Caki2 (cell line): ENCODE measurements around the gene AHDC1. TPM values are rescaled to one million over a fixed set of nuclear protein-coding genes. Genes with fewer than 3 reads are reported as not detected.
"Not testable (repeated sequence)": the region's sequence is repeated elsewhere in the genome, so short reads cannot be mapped to it uniquely, and the experiment has no call there.

Experiments used
- DNase-seq: peaks from one replicate; pipeline ENCODE4 v3.0.0-alpha.2; 2015; ENCODE audit warnings: low read depth
- in situ Hi-C: cut with HindIII; loops from 2 replicates; pipeline ENCODE4 v1.10.0; 2016; ENCODE audit warnings: low sequenced_read_pairs, low pct_unique_long_range_greater_than_20kb, mixed read lengths
- total RNA-seq: library from RNA; depleted of rRNA; stranded (reverse); fragments of >200 nt; shearing (Covaris generic); gene quantifications from 2 replicates; pipeline ENCODE4 v1.2.3, GENCODE V29; 2014; ENCODE audit warnings: low replicate concordance

Gene AHDC1
- total RNA-seq, 1 experiment from 2014 or later = 0.41 TPM

DNA sequence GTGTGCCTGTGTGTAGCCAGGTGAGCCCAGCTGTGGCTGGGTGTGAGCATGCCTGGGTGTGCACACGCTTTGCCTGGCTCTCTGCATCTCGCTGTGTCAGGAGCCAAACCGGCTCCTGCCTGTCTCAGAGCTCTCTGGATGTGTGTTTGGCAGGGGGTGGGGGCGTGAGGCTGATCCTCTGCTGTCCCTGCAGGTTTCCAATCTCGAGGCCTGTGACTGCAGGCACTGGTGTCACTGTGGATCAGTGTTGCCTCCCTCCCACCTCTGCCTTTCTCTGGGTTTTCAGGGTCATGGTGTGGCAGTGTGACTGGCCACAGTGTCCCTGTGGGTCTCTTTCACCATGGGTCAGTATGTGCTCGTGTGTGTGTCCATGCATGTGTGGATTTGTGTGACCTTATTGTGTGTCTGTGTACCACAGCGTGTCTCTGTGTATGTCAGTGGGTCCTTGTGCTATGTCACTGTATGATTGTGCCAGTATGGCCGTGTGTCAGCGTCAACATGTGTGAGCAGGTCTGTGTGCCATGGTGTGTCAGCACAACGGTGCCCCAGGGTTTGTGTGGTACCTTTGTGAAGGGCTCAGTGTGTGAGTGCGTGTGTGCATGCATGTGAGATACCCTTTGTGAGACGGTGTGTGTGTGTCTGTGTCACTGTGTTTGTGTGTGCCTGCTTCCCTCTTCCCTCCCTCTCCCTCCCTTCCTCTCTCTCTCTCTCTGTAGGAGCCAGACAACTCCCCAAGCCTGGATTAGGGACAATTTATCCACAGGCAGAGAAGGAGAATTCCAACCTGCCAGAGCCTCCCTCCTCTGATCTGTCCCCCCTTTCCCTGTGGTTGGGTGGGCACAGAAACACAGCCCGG lies 43.4 kb downstream of the AHDC1 start:
- in situ Hi-C loops = no loop called here
- no peak for DNase-seq

GRCh38 chr1:27559466-27560030 lies 44.4 kb downstream of the AHDC1 start:
- in situ Hi-C loops = no loop called here
- no peak for DNase-seq

DNA sequence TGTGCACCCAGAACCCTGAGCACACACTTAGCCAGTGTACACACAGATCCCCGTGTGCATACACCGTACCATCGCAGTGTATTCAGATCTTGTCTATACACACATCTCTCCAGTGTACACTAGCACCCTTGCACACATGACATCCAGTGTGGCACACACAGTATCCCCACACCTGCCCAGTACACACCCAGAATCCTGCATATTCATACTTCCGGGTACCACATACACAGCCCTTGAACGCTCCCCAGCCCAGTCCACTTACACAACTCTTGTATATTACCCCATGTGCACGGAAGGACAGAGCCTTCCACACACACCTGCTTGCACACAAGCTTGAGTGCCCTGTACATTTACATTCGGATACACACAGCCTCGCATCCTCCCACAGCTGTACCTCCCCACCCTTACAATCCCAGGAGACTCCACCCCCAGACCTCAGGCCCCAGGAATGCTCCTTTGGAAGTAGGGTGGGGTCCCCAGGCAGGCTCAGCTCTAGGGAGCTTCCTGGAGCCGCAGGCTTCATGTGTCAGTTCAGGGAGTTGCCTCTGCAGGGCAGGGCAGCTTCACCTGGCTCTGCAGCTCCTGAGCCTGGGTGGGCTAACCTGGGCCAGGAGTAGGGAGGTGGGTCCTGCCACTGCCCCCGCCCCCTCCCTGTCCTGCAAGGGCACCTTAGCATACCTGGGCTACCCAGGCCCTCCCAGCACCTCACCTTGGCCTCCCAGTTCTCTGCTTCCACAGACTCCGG lies 46.2 kb downstream of the AHDC1 start:
- in situ Hi-C loops = no loop called here
- peak; percentile 70 for DNase-seq

DNA sequence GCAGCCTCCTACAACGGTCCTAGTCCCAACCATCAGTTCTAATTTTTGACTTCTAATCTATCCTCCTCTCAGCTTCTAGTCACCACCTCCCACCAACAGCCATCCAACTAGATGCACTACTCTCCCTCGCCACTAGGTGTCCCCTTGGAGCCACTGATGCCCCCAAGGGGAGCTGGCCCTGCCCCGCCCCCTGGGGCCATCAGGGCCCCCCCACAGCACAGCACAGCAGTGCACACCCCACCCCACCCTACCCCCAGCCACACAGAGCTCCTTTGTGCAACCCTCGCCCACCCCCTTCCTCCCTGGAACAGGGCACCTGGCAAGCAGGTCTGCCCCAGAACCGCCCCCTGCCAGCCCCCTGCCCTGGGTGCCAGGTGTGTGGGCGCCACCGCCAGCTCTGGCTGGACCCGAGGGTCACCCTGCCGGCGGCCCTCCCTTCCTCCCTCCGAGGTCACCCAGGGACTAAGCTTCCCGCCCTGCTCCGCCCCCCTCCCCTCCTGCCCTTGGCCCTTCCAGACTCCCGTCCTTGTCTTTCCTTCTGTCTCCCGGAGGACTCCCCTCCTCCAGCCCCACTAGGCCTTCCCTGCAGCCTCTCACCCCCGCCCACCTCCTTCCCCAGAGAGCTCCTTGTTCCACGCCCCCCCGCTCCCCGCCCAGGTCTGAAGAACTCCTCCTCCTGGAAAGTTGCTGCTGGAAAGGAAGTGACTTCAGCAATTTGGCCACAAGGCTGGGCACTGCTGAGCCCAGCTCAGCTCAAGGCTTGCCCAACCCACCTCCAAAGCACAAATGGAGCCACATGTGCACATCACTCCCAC lies 47.0 kb downstream of the AHDC1 start:
- peak; percentile 89 for DNase-seq
- in situ Hi-C loops = no loop called here

GRCh38 chr1:27556435-27556780 lies 47.5 kb downstream of the AHDC1 start:
- in situ Hi-C loops = no loop called here
- DNase-seq = no peak

- no peak for DNase-seq
- in situ Hi-C loops = no loop called here
Measured at GRCh38 chr1:27555700-27556424, 48.1 kb downstream of the AHDC1 start.

DNA sequence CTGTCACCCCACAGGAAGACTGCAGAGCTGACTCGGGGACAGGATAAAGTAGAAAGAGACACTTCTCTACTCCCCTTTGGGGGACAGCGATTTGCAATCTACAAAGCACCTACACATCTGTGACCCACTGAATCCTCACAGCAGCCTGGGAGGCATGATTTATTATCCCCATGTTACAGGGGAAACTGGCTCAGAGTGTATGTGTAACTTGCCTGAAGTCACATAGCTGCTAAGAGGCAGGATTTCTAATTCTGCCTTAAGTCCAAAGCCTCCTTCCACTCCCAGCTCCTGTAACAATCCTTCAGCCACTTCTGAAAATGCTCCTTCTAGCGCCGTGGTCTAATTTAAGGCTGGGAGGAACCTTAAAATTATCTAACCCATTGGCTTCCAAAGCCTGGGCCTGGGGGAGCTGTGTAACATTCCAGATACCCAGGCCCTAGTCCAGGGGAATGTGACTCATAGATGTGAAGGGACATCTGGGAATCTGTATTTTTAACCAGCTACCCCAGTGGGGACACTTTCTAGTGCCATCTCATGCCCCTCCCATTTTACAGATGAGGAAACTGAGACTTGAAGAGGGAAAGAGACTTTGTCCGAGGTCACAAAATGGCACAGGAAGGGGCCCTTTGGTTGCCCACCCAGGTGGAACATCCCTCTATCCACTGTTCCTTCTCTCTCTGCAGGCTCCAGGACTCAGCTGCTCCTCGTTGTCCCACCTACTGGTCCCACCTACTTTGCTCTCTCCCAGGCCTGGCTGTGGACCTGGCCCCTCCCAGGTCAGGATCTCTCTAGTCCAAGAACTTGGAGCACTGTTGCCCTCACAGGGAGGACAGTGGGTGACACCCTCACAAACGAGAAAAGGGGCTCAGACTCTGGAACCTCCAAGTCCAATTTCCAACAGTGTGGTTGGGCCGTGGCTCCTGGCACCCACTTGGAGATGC lies 48.9 kb downstream of the AHDC1 start:
- no peak for DNase-seq
- in situ Hi-C loops = no loop called here

- no peak for DNase-seq
- in situ Hi-C loops = no loop called here
Measured at GRCh38 chr1:27554293-27554692, 49.7 kb downstream of the AHDC1 start.

- DNase-seq, in situ Hi-C loops: not testable (repeated sequence)
Measured at GRCh38 chr1:27553823-27554222, 50.1 kb downstream of the AHDC1 start.

DNA sequence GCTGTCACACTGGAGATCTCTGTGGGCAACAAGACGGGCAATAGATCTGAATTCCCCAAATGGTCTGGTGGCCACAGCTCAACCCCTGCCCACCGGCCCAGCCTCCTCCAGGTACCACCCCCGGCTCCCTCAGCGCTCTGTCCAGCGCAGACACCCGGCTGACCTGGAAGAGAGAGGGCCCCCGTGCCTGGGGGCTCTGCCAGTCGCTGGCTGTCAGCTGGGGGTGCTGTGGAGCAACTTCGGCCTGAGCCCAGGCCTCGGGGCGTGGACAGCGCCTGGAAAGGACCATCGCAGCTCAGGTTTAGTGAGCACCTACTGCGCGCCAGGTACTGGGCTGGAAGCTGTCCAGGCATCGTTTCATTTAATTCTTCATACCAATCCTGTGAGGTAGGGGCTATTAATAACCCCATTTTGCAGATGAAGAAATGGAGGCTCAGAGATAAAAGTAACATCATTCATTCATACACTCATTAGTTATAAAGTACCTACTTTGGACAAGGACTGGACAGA lies 51.0 kb downstream of the AHDC1 start:
- in situ Hi-C loops = no loop called here
- DNase-seq = no peak

DNA sequence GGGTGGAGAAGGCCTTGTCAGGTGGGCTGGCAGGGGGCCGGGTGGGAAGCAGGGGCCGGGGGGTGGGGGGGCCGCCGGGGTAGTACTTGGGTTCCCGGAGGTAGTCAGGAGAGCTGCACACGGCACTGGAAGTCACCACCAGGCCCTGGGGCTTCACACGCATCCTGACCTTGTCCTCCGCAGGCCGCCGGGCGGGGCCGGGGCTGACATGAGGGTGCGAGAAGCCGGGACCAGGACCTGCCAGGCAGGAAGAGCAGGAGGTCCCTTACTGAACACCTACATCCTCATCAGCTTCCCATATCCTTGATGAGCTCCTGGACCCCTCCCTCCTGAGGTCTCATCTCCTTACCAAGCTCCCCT lies 52.0 kb downstream of the AHDC1 start:
- in situ Hi-C loops = no loop called here
- no peak for DNase-seq

DNA sequence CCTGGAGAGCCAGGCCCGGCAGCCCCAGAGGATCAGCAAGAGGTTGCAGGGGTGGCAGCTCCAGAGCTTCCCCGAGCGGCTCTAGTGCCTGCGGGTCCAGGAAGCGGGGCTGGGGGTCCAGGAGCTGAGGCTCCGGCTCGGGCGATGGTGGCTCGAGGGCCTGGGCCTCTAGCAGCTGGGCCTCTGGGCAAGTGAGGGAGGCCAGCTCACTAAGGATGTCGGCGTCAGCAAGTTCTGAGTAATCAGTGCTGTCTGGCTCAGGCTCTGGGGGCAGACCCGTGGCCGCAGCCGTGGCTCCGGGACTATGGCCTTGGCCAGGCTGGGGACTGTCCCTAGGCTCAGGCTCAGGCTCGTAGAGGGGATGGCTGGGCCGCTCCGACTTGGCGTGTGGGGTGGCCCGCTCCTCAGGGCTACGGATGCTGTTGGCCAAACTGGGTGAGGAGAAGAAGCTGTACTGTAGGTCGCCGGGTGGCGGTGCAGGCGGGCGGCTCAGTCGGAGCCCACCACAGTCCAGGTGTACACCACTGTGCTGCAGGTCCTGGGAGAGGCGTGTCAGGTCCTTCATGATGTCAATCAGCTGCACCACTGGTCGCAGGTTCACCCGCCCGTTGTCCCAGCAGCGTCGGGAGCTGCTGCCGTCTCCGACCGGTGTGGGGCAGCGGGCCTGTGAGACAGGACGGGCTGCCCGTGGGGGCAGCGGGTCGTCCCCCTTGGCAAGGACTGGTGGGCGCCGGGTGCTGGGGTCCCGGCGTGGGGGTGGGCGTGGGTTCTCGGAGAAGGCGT lies 52.6 kb downstream of the AHDC1 start:
- in situ Hi-C loops = no loop called here

DNA sequence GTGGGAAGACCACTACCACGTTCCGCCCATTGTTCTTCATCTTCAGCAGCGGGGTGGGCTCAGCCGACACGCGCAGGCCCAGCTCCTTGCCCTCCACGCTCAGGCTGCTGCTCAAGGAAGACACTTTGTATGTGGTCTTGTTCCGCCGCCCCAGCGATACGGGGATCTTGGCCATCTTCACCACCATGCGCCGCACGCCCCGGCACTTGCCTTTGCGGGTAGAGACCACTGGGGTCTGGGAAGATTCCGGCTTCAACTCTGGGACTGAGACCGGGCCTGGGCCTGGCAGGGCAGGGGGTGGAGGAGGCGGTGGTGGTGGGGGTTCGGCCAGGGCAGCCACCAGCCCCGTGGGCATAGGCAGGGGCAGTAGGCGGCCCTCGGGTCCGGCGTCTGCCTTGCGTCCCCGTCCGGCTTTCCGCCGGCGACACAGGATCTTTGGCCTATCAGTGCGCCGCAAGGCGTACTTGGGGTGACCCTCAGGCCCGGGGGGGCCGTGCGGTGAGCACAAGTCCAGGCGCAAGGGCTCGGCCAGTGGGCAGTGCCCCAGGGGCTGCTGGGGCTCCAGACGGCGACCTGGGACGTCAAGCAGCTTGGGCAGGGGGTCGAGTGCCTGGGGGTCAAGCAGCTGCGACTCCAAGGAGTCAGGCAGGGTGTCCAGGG lies 53.3 kb downstream of the AHDC1 start:
- in situ Hi-C loops = no loop called here
- no peak for DNase-seq

More for the DNA sequence above, 52.6 kb downstream of the AHDC1 start:
- no peak for DNase-seq

GRCh38 chr1:27549807-27550408 lies 54.0 kb downstream of the AHDC1 start:
- DNase-seq = no peak
- in situ Hi-C loops = no loop called here
